ENCODE measurements around the gene FGFBP1.

FGFBP1 gene

GRCh38 chr4:15912236-15912635 lies 26.3 kb downstream of the FGFBP1 start:
- no peak for DNase-seq (ENCODE audit: low read depth)

GRCh38 chr4:15910155-15910940 lies 28.2 kb downstream of the FGFBP1 start:
- DNase-seq (ENCODE audit: low read depth) = no peak

- no peak for DNase-seq (ENCODE audit: low read depth)
Measured at GRCh38 chr4:15907430-15907829, 31.1 kb downstream of the FGFBP1 start.

GRCh38 chr4:15906020-15906443 lies 32.5 kb downstream of the FGFBP1 start:
- no peak for DNase-seq (ENCODE audit: low read depth)

GRCh38 chr4:15902746-15903145 lies 35.8 kb downstream of the FGFBP1 start:
- DNase-seq (ENCODE audit: low read depth) = no peak

- no peak for DNase-seq (ENCODE audit: low read depth)
Measured at GRCh38 chr4:15901998-15902397, 36.5 kb downstream of the FGFBP1 start.

- DNase-seq (ENCODE audit: low read depth) = no peak
Measured at GRCh38 chr4:15901007-15901406, 37.5 kb downstream of the FGFBP1 start.

- no peak for DNase-seq (ENCODE audit: low read depth)
Measured at GRCh38 chr4:15899511-15899910, 39.0 kb downstream of the FGFBP1 start.

- DNase-seq (ENCODE audit: low read depth) = no peak
Measured at GRCh38 chr4:15898902-15899301, 39.6 kb downstream of the FGFBP1 start.

GRCh38 chr4:15897577-15897976 lies 41.0 kb downstream of the FGFBP1 start:
- DNase-seq (ENCODE audit: low read depth) = no peak

GRCh38 chr4:15894921-15895916 lies 43.3 kb downstream of the FGFBP1 start:
- no peak for DNase-seq (ENCODE audit: low read depth)

GRCh38 chr4:15894393-15894792 lies 44.1 kb downstream of the FGFBP1 start:
- DNase-seq (ENCODE audit: low read depth) = no peak

GRCh38 chr4:15893962-15894361 lies 44.6 kb downstream of the FGFBP1 start:
- DNase-seq (ENCODE audit: low read depth) = no peak

GRCh38 chr4:15891312-15891711 lies 47.2 kb downstream of the FGFBP1 start:
- no peak for DNase-seq (ENCODE audit: low read depth)

GRCh38 chr4:15890246-15890829 lies 48.2 kb downstream of the FGFBP1 start:
- no peak for DNase-seq (ENCODE audit: low read depth)

- DNase-seq (ENCODE audit: low read depth) = no peak
Measured at GRCh38 chr4:15888515-15888914, 50.0 kb downstream of the FGFBP1 start.

All from stimulated activated CD8-positive, alpha-beta memory T cell treated with anti-CD3 and anti-CD28 coated beads, Interleukin-12 subunit alpha, Interleukin-12 subunit beta, amount 100 ng/mL, for 4 hours (primary cell).